Measurements from ENCODE around the gene ADGRG1. TPM values are rescaled to one million over a fixed set of nuclear protein-coding genes. Genes with fewer than 3 reads are reported as not detected.

The ADGRG1 gene
- total RNA-seq, 6 experiments from 2014 or later, result 1.8 to 4.2 (median 3.4) TPM

- no peak for DNase-seq
- Histone ChIP-seq H3K27ac (peak overlapping the region in 1 of 3 donors; percentile 85), H3K4me3 (no peak overlapping the region), H3K36me3 (no peaks in the 10 kb centered on the region), H3K4me1 (peaks cover 0 to 34% (median 11%) of the 10 kb centered on the region in 4 donors), H3K27me3 (no peaks in the 10 kb centered on the region), H3K9me3 (no peaks in the 10 kb centered on the region)
- WGBS (ENCODE audit: insufficient coverage, low coverage, low lambda C conversion rate, missing lambda C conversion rate), result 60% methylated on average over 4 of the region's 4 CpGs
- TF ChIP-seq CTCF (IDR thresholded peaks at IDR 0.05), result no peak
- TF ChIP-seq POLR2A (IDR thresholded peaks at IDR 0.05), result no peak
- intact Hi-C loops (cut with DNase I), result no loop called here
- peak in 3 of 4 donors; percentile 47 to 64 (median 60) for ATAC-seq
These were observed 48.2 kb downstream of the ADGRG1 start for GRCh38 chr16:57676553-57677085.

GRCh38 chr16:57677622-57678369, 49.4 kb downstream of the ADGRG1 start:
- ATAC-seq (peak; percentile 92 to 95 (median 93)), DNase-seq (peak; percentile 79 to 92 (median 92))
- Histone ChIP-seq H3K27me3 (no peaks in the 10 kb centered on the region), H3K36me3 (no peaks in the 10 kb centered on the region), H3K27ac (peak overlapping the region in 2 of 3 donors; percentile 32 to 85), H3K4me1 (peaks cover 0 to 34% (median 11%) of the 10 kb centered on the region in 4 donors), H3K4me3 (no peak overlapping the region), H3K9me3 (no peaks in the 10 kb centered on the region)
- WGBS (ENCODE audit: insufficient coverage, low coverage, low lambda C conversion rate, missing lambda C conversion rate), result 13% methylated on average over 7 of the region's 14 CpGs
- TF ChIP-seq POLR2A (IDR thresholded peaks at IDR 0.05) (peak; percentile 71), CTCF (IDR thresholded peaks at IDR 0.05) (no peak)
- intact Hi-C loops (cut with DNase I), result no loop called here

- H3K4me1 ChIP-seq, result peaks cover 0 to 34% (median 11%) of the 10 kb centered on the region in 4 donors
- WGBS (ENCODE audit: insufficient coverage, low coverage, low lambda C conversion rate, missing lambda C conversion rate), result 50% methylated on average over 1 of the region's 12 CpGs
- intact Hi-C loops (cut with DNase I), result no loop called here
- H3K9me3 ChIP-seq, result no peaks in the 10 kb centered on the region
- ATAC-seq, result no peak
- TF ChIP-seq POLR2A (IDR thresholded peaks at IDR 0.05) (no peak), CTCF (IDR thresholded peaks at IDR 0.05) (no peak)
- no peak for DNase-seq
- no peaks in the 10 kb centered on the region for H3K36me3 ChIP-seq
- H3K27me3 ChIP-seq, result no peaks in the 10 kb centered on the region
- H3K27ac ChIP-seq, result no peak overlapping the region
- no peak overlapping the region for H3K4me3 ChIP-seq
These were observed 50.6 kb downstream of the ADGRG1 start for GRCh38 chr16:57679016-57679415.

GRCh38 chr16:57679767-57680482, 51.5 kb downstream of the ADGRG1 start:
- Histone ChIP-seq H3K27ac (no peak overlapping the region), H3K9me3 (no peaks in the 10 kb centered on the region), H3K4me3 (no peak overlapping the region), H3K36me3 (no peaks in the 10 kb centered on the region), H3K4me1 (peaks cover 0 to 34% (median 11%) of the 10 kb centered on the region in 4 donors), H3K27me3 (no peaks in the 10 kb centered on the region)
- TF ChIP-seq CTCF (IDR thresholded peaks at IDR 0.05) (no peak), POLR2A (IDR thresholded peaks at IDR 0.05) (no peak)
- ATAC-seq (no peak), DNase-seq (no peak)
- intact Hi-C loops (cut with DNase I), result no loop called here
- 74% methylated on average over 5 of the region's 7 CpGs for WGBS (ENCODE audit: insufficient coverage, low coverage, low lambda C conversion rate, missing lambda C conversion rate)
